ENCODE data around the gene GYS1.

DNA sequence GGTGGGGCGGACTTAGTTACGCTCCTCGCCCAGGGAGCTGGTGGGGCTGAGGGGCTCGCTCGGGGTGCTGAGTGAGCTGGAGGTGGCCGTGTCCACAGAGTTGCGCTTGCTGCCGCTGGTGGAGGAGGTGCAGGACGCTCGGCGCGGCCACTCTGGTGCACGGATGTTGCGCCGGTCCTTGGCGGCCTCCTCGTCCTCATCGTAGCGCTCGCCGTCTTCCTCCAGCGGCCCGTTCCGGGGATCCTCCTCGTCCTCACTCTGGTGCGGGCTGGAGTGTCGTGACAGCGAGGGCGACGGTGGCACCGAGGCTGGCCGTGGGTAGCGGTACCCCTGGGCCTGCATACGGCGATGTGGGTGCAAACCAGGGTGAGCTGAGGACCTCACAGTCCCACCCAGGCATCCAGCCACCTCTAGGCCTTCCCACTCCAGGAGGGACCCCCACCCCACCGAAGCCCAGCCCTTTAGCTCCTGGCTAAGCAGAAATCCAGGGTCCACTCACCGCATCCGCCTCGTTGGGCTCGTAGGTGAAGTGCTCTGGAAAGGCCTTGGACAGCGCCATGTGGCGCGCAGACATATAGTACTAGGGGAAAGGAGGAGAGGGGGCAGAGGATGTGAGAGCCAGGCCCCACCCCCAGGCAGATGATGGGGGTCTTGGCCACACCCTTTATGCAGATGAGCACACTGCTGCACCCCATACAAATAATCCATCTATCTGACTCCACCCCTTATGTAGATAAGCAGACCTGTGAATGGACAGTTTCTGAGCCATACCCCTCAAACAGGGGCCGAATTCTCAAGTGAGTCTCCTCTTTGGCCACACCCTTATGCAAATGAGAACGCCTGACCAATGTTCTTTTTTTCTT, 23.6 kb downstream of the GYS1 start:
- TF ChIP-seq, protein P1, sequence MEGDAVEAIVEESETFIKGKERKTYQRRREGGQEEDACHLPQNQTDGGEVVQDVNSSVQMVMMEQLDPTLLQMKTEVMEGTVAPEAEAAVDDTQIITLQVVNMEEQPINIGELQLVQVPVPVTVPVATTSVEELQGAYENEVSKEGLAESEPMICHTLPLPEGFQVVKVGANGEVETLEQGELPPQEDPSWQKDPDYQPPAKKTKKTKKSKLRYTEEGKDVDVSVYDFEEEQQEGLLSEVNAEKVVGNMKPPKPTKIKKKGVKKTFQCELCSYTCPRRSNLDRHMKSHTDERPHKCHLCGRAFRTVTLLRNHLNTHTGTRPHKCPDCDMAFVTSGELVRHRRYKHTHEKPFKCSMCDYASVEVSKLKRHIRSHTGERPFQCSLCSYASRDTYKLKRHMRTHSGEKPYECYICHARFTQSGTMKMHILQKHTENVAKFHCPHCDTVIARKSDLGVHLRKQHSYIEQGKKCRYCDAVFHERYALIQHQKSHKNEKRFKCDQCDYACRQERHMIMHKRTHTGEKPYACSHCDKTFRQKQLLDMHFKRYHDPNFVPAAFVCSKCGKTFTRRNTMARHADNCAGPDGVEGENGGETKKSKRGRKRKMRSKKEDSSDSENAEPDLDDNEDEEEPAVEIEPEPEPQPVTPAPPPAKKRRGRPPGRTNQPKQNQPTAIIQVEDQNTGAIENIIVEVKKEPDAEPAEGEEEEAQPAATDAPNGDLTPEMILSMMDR (IDR thresholded peaks at IDR 0.05) = no peak
- TF ChIP-seq POLR2A (IDR thresholded peaks at IDR 0.05) = peak in 1 of 2 donors; percentile 23

Data from adrenal gland (tissue), 5 donors.